HG03378 (cell line): Measurements from ENCODE around the gene NEGR1.

Source experiments
- ATAC-seq: cut with Tn5 transposase; IDR thresholded peaks from one replicate; pipeline ENCODE4 v1.9.1; 2021; ENCODE audit warnings: mild to moderate bottlenecking, moderate library complexity; ENCODE audit not compliant: unreplicated experiment

Gene NEGR1

DNA sequence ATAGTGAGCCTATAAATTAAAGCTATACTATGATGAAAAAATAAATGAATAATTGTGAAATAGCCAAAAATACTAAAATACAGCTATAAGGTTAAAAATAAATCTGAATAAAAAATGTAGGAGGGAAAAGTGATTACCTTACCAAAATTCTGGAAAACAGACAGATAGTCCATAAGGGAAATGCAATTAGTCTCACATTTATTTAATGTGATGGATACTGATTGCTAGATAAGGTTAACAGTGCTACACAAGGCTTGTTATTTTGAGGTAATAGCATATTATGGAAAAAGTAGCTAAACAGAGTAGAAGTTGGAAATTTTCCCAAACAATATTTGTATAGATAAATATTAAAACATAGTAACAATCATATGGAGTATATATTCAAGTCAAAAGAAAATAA is 413.0 kb downstream of the NEGR1 start:
- no peak for ATAC-seq

DNA sequence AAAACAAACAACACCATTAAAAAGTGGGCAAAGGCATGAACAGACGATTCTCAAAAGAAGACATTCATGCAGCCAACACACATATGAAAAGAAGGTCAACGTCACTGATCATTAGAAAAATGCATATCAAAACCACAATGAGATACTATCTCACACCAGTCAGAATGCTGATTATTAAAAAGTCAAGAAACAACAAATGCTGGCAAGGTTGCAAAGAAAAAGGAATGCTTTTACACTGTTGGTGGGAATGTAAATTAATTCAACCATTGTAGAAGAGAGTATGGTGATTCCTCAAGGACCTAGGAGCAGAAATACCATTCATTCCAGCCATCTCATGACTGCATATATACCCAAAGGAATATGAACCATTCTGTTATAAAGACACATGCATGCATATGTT is 419.6 kb downstream of the NEGR1 start:
- ATAC-seq, result no peak

- no peak for ATAC-seq
Measured at GRCh38 chr1:71861022-71861421, 421.3 kb downstream of the NEGR1 start.

DNA sequence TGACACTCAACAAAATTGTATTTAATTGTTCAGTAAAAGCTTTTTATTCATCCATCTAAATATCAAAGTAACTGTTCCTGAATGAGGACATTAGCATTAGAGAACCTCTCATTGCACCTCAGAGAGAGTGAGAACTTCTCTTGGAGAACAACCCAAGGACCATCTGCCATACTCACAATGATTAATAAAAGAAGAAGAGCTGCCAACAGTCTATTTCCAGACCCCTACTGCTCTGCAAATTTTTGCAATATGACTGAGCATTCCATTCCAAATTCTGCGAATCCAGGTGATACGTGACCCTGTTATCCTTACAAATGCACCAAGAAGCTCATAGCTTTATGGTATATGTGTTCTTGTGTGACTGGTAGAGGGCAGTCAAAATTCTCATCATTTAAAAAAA is 422.5 kb downstream of the NEGR1 start:
- no peak for ATAC-seq

- no peak for ATAC-seq
Measured at GRCh38 chr1:71857862-71858261, 424.5 kb downstream of the NEGR1 start.

DNA sequence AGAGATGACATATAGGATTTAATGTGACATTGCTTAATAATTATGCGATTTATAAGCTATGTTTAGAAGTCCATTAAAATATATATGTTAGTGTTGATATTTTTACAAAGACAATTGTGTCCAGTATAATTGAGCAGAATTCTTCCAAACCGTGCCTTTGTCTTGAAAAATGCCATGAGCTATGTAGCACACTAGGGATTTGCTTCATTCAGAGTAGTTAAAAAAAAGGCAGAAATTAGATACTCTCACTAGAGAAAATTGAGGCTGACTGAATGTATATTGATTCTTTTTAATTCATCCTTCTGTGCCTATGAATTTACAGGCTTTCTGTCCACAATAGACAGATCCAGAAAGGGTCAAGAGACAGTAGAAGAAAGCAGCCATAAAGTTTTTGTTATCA is 429.0 kb downstream of the NEGR1 start:
- ATAC-seq, result no peak

DNA sequence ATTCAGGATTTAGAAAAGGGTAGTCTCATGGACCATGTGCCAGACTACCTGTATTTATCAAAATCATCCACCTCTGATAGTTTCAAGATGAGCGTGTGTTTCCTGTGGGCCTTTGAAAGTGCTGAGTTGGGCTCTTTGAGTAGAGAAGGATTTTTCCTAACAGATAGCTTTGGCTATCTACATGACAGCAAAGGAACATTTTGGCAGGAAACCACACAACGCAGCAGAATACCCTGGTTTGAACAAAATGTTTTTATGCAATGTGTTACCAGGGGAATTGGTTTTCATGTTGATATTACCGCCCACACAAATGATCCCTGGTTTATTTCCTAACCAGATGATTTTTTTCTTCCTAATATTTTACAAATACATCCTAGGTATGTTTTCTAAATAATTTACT is 431.4 kb downstream of the NEGR1 start:
- ATAC-seq, result no peak

DNA sequence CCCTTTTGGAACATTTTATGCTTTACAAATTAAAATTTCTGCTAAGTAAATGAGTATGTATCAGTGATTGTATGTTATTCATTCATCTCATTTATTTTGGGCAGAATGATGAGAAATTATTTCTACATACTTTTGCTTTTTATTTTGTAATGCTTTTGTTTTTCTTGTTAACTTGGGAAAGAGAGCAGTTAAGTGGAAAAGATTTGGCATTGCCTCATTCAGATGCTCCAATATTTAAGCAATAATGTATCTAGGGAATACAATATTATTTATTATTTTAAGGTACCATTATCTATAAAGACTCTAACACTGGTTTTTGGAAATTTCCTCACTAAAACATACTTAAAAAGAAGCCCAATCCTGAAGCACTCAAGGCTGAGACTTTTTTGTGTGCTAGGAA is 431.8 kb downstream of the NEGR1 start:
- ATAC-seq, result no peak

DNA sequence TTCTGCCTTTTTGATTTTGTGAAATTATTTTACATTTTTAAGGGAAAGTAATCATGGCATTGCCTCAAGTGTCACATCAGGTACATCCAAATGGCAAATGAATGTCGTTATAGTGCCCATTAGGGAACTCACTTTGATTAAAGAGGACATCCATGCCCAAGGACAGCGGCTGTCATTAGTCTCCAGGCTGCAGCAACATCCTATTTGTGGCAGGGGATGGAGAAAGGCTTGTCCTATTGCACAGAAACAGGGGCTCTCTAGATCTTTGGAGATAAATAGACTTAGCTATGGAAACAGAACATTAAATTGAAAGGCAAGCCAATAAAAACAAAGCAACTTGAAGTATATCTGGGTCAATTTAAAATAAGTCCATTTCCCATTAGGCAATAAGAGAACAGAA is 439.3 kb downstream of the NEGR1 start:
- ATAC-seq, result no peak

- no peak for ATAC-seq
Measured at GRCh38 chr1:71839876-71840275, 442.5 kb downstream of the NEGR1 start.

GRCh38 chr1:71836904-71837303 is 445.4 kb downstream of the NEGR1 start:
- no peak for ATAC-seq

DNA sequence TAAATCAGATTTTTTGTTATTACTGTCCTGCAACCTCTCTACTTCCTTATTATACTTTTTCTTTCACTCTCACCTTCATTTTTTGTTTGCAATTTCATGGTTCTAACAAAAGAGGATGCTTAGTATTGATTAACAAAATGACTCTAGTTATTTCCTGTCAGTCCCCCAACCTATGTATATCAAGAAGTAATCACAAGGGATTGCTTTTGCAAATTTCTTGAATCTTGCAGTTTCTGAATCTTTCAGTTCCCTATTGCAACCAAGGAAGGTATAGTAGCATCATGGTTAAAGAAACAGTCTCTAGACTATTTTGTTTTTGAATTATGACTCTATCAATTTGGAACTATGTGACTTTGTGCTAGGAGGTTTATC is 446.9 kb downstream of the NEGR1 start:
- peak; percentile 81 for ATAC-seq

DNA sequence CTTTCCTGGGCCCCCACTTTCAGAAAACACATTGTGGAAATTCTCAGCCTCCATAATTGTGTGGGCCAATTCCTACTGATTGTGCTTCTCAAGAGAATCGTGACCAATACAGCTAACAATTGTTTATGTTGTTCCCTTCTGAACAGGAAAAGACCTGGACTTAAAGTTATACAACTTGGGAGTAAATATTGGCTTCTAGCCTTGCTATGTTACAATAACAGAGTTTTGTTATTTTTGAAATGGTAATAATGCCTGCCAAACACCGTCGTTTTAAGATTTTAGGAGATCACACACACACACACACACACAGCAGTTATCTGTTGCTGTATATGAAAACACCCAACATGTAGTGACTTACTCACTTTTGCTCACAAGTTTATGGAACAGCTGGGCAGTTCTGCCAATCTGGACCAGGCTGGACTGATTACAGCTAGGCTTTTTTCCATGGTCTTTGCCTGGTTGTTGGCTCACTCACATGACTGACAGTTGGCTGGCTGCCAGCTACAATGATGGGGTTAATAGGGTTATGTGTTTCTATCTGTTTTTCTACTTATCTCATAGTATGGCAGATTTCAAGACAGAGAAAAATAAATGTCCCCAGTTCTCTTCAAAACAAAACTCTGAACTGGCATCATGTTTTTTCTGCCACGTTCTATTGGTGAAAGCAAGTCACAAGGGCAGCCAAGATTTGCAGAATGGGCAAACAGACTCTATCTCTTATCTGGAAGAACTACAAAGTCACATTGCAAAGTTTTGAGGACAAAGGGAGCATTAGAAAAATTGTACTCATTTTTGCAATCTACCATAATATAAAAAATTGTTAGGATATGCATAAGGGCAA is 447.5 kb downstream of the NEGR1 start:
- ATAC-seq, result no peak

GRCh38 chr1:71831646-71832045 is 450.7 kb downstream of the NEGR1 start:
- ATAC-seq, result no peak

DNA sequence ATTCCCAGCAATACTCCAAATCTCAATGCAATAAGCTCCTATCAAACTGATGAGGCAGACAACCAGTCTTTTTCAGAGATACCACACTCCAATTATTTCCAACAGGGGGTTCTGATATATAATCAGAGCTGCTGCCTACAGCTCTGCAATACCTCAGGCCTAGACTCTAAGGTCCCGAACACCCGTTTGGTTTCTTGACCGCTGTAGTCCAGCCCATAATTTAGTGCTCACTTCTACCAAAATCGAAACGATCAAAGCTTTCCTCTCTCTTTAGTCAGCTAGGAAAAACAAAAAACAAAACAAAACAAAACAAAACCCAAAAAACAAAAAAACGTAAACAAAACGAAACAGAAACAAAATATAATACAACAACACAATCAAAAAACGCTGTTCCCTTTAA is 453.0 kb downstream of the NEGR1 start:
- ATAC-seq, result no peak

DNA sequence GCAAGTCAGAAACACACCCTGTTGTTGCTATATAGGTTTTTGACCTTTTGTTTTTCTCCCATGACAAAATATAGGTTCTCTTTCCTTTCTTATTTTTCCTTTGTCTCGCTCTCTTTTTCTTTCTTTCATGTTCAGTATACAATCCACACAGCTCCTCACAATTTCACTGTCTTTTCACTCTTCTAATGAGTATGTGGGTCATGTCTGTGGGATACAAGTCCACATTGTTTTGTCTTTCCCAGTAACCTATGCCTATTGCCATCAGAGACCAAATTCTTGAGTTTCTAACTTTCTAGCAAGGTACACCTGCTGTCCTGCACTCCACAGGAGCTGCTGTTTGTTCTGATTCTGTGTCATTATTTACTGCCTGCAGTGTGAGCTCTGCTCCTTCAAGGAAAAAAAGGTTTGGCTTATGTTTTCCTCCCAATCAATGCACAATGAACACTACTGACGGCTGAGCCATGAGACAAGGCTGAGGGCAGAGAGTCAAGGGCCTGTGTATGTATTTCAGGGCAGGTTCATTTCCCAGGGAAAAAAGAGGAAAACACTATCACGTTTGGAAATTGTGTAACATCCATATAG is 453.8 kb downstream of the NEGR1 start:
- no peak for ATAC-seq

- ATAC-seq, result no peak
Measured at GRCh38 chr1:71823708-71824305, 458.5 kb downstream of the NEGR1 start.

DNA sequence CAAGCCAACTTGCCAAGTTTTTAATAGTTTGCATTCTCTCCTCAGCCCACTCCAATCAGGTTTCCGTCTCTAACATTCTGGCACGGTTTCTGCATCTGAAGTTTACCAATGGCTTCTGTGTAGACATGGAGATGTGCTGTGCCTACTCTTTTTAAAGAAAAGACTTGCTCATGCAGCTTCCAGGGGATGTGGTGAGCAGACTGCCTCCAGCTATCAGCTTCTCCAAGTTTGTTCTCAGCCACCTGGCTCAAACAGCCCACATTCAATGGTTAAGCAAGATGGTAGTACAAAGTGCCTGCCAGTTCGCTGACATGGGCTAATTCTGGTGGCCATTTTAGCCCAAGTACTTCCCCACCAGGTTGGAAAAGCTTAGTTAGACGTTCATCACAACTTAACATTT is 465.3 kb downstream of the NEGR1 start:
- ATAC-seq, result no peak

GRCh38 chr1:71809085-71809484 is 473.3 kb downstream of the NEGR1 start:
- no peak for ATAC-seq

DNA sequence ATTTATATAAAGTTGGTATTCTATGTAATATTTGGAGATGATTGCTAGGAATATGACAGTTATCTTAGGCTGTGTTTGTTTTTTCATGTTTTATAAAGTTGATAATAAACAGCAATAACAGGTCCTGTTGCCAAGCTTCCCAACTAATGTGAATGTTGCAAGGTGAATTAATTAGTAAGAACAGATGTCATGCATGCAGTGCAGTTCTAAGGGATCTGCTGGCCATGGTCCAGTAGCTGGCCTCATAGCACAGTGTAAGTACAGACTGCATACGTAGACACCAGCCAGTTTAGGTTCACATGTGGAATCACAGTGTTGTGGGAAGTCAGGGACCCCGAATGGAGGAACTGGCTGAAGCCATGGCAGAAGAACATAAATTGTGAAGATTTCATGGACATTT is 478.2 kb downstream of the NEGR1 start:
- ATAC-seq, result no peak

GRCh38 chr1:71796006-71796405 is 486.3 kb downstream of the NEGR1 start:
- ATAC-seq, result no peak

- no peak for ATAC-seq
Measured at GRCh38 chr1:71792264-71792663, 490.1 kb downstream of the NEGR1 start.
